Fibroblast of the conjunctiva (primary cell): ENCODE results near the gene TMEM178B.

Experiments
- DNase-seq: peaks from one replicate; pipeline ENCODE4 v3.0.0-alpha.2; 2010; ENCODE audit warnings: low read depth

TMEM178B gene

GRCh38 chr7:141221007-141221612 lies 147.2 kb downstream of the TMEM178B start:
- DNase-seq: no peak

- no peak for DNase-seq
Observed at GRCh38 chr7:141225916-141226618, 152.2 kb downstream of the TMEM178B start.

- no peak for DNase-seq
Observed at GRCh38 chr7:141227454-141227853, 153.6 kb downstream of the TMEM178B start.

GRCh38 chr7:141228482-141228881 lies 154.6 kb downstream of the TMEM178B start:
- no peak for DNase-seq

GRCh38 chr7:141231018-141231792 lies 157.3 kb downstream of the TMEM178B start:
- DNase-seq: no peak

GRCh38 chr7:141232286-141233051 lies 158.6 kb downstream of the TMEM178B start:
- no peak for DNase-seq

GRCh38 chr7:141234335-141235105 lies 160.7 kb downstream of the TMEM178B start:
- no peak for DNase-seq

- DNase-seq: no peak
Observed at GRCh38 chr7:141235656-141236055, 161.8 kb downstream of the TMEM178B start.

GRCh38 chr7:141238596-141239243 lies 164.9 kb downstream of the TMEM178B start:
- DNase-seq: no peak

- DNase-seq: no peak
Observed at GRCh38 chr7:141239661-141240060, 165.8 kb downstream of the TMEM178B start.

GRCh38 chr7:141242568-141242967 lies 168.7 kb downstream of the TMEM178B start:
- DNase-seq: no peak

- no peak for DNase-seq
Observed at GRCh38 chr7:141243368-141243767, 169.5 kb downstream of the TMEM178B start.

GRCh38 chr7:141244435-141244834 lies 170.6 kb downstream of the TMEM178B start:
- DNase-seq: no peak

GRCh38 chr7:141246426-141246825 lies 172.6 kb downstream of the TMEM178B start:
- DNase-seq: no peak

GRCh38 chr7:141251180-141251579 lies 177.3 kb downstream of the TMEM178B start:
- DNase-seq: no peak

GRCh38 chr7:141251957-141252356 lies 178.1 kb downstream of the TMEM178B start:
- DNase-seq: no peak

- no peak for DNase-seq
Observed at GRCh38 chr7:141257597-141257996, 183.7 kb downstream of the TMEM178B start.

- DNase-seq: no peak
Observed at GRCh38 chr7:141258559-141258958, 184.7 kb downstream of the TMEM178B start.

GRCh38 chr7:141262101-141263090 lies 188.5 kb downstream of the TMEM178B start:
- no peak for DNase-seq

- no peak for DNase-seq
Observed at GRCh38 chr7:141263508-141263907, 189.6 kb downstream of the TMEM178B start.
